Prostate gland (tissue), 2 donors: ENCODE data around the gene RPL26. TPM values are rescaled to one million over a fixed set of nuclear protein-coding genes. Genes with fewer than 3 reads are reported as not detected.
"Not testable (repeated sequence)": the region's sequence is repeated elsewhere in the genome, so short reads cannot be mapped to it uniquely, and the experiment has no call there.

Experiments
- DNase-seq: peaks from one replicate; pipeline ENCODE4 v3.0.0-alpha.2; 2019; ENCODE audit warnings: low spot score
- H3K27ac ChIP-seq, 2 donors: fragments of 200-600 bp; sonication (generic); 2 replicates each; pipeline ENCODE4 v1.5.1; 2017 to 2019
- H3K27me3 ChIP-seq: fragments of 200-600 bp; sonication (generic); replicated peaks from 2 replicates; pipeline ENCODE4 v1.5.1; 2019; ENCODE audit not compliant: insufficient read depth
- H3K36me3 ChIP-seq, 2 donors: fragments of 200-600 bp; sonication (generic); 1 replicate in 1 of 2; 2 replicates in 1 of 2; pipeline versions ENCODE4 v1.5.1 to v1.8.1; 2017 to 2019
- H3K4me1 ChIP-seq: fragments of 200-600 bp; sonication (generic); replicated peaks from 2 replicates; pipeline ENCODE4 v1.5.1; 2019
- H3K4me3 ChIP-seq, 2 donors: fragments of 200-600 bp; sonication (generic); 2 replicates each; pipeline ENCODE4 v1.5.1; 2017 to 2019
- H3K9me3 ChIP-seq: fragments of 200-600 bp; sonication (generic); 2 replicates; pipeline ENCODE4 v1.5.1; 2017
- POLR2A ChIP-seq: fragments of 450-650 bp; IDR thresholded peaks from one replicate; pipeline ENCODE4 v1.6.1; 2016; ENCODE audit warnings: antibody characterized with exemption, mild to moderate bottlenecking
- POLR2AphosphoS5 ChIP-seq: sonication (generic); formaldehyde crosslinking; IDR thresholded peaks from one replicate; pipeline ENCODE4 v1.6.1; 2017; ENCODE audit warnings: antibody characterized with exemption
- WGBS: methylation state at CpG from one replicate; pipeline ENCODE4 v1.1.5; 2018; 5-methylcytosine and 5-hydroxymethylcytosine counted together
- intact Hi-C: fragments of 100-400 bp; cut with DNase I; formaldehyde crosslinking; loops from one replicate; pipeline ENCODE4 v1.14.2; 2022
- total RNA-seq, 2 donors: library from RNA; depleted of rRNA; stranded (reverse); fragments of >200 nt; gene quantifications; one replicate each; pipeline ENCODE4 v1.1.0, GENCODE V29; 2016
- TF ChIP-seq, protein P1 (sequence below), 4 experiments: fragments of 200-600 bp in 2 of 4; fragments of 450-650 bp in 2 of 4; sonication (generic) in 2 of 4; IDR thresholded peaks; 1 replicate in 3 of 4; 2 replicates in 1 of 4; pipeline ENCODE4 v1.5.1; 2016 to 2019; ENCODE audit warnings: antibody characterized with exemption in 4 of 4, mild to moderate bottlenecking in 2 of 4, moderate library complexity in 2 of 4

RPL26 gene
- total RNA-seq, 2 donors from 2014 or later, result 1,762 to 3,819 TPM

- no peak for TF ChIP-seq POLR2A
- TF ChIP-seq, protein P1, sequence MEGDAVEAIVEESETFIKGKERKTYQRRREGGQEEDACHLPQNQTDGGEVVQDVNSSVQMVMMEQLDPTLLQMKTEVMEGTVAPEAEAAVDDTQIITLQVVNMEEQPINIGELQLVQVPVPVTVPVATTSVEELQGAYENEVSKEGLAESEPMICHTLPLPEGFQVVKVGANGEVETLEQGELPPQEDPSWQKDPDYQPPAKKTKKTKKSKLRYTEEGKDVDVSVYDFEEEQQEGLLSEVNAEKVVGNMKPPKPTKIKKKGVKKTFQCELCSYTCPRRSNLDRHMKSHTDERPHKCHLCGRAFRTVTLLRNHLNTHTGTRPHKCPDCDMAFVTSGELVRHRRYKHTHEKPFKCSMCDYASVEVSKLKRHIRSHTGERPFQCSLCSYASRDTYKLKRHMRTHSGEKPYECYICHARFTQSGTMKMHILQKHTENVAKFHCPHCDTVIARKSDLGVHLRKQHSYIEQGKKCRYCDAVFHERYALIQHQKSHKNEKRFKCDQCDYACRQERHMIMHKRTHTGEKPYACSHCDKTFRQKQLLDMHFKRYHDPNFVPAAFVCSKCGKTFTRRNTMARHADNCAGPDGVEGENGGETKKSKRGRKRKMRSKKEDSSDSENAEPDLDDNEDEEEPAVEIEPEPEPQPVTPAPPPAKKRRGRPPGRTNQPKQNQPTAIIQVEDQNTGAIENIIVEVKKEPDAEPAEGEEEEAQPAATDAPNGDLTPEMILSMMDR (IDR thresholded peaks at IDR 0.05), result no peak
- no peak for TF ChIP-seq POLR2AphosphoS5
- H3K27ac ChIP-seq, result no peak overlapping the region
- 50% methylated on average over 5 of the region's 5 CpGs for WGBS
Observed at GRCh38 chr17:8359769-8360168, 23.2 kb downstream of the RPL26 start.

GRCh38 chr17:8357910-8358309 lies 25.1 kb downstream of the RPL26 start:
- 94% methylated on average over 3 of the region's 3 CpGs for WGBS
- TF ChIP-seq POLR2AphosphoS5 (no peak), POLR2A (no peak)
- TF ChIP-seq, protein P1 (IDR thresholded peaks at IDR 0.05), result no peak
- no peaks in the 10 kb centered on the region for H3K4me1 ChIP-seq
- no peak overlapping the region for H3K4me3 ChIP-seq
- no peaks in the 10 kb centered on the region for H3K9me3 ChIP-seq
- DNase-seq, result no peak
- no peak overlapping the region for H3K27ac ChIP-seq
- H3K36me3 ChIP-seq, result no peaks in the 10 kb centered on the region
- H3K27me3 ChIP-seq, result no peaks in the 10 kb centered on the region
- intact Hi-C loops, result no loop called here

More at GRCh38 chr17:8359769-8360168, 23.2 kb downstream of the RPL26 start:
- intact Hi-C loops, result no loop called here
- Histone ChIP-seq H3K36me3 (no peaks in the 10 kb centered on the region), H3K4me3 (no peak overlapping the region), H3K4me1 (no peaks in the 10 kb centered on the region), H3K27me3 (no peaks in the 10 kb centered on the region), H3K9me3 (no peaks in the 10 kb centered on the region)
- DNase-seq, result no peak

DNA sequence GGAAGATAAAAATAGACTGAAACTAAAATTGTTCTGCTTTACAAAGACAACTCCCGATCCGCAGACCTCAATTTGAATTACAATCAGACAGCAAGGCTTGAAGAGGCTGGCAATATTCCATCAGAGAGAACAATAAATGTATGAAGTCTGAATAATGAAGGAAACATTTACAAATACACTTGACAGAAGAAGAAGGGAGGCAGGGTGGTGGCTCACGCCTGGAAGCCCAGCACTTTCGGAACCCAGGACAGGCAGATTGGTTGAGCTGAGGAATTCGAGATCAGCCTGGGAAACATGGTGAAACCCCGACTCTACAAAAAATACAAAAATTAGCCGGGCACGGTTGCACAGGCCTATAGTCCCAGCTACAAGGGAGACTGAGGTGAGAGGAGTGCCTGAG lies 28.8 kb downstream of the RPL26 start:
- intact Hi-C loops, result no loop called here
- no peak for DNase-seq
- TF ChIP-seq, protein P1 (IDR thresholded peaks at IDR 0.05), result no peak
- no peak for TF ChIP-seq POLR2AphosphoS5
- no peak for TF ChIP-seq POLR2A
- Histone ChIP-seq H3K27me3 (no peaks in the 10 kb centered on the region), H3K36me3 (no peaks in the 10 kb centered on the region), H3K4me3 (no peak overlapping the region), H3K27ac (no peak overlapping the region), H3K4me1 (no peaks in the 10 kb centered on the region), H3K9me3 (no peaks in the 10 kb centered on the region)
- 75% methylated on average over 8 of the region's 8 CpGs for WGBS

- no peak overlapping the region for H3K27ac ChIP-seq
- H3K4me1 ChIP-seq, result no peaks in the 10 kb centered on the region
- H3K27me3 ChIP-seq, result no peaks in the 10 kb centered on the region
- intact Hi-C loops, result no loop called here
- DNase-seq, result no peak
- no peaks in the 10 kb centered on the region for H3K36me3 ChIP-seq
- 89% methylated on average over 7 of the region's 7 CpGs for WGBS
- no peaks in the 10 kb centered on the region for H3K9me3 ChIP-seq
- H3K4me3 ChIP-seq, result no peak overlapping the region
- TF ChIP-seq, protein P1 (IDR thresholded peaks at IDR 0.05), result no peak
- TF ChIP-seq POLR2A, result no peak
- TF ChIP-seq POLR2AphosphoS5, result no peak
Observed at GRCh38 chr17:8353736-8354135, 29.3 kb downstream of the RPL26 start.

- DNase-seq, result no peak
- Histone ChIP-seq H3K9me3 (no peaks in the 10 kb centered on the region), H3K4me3 (no peak overlapping the region), H3K4me1 (no peaks in the 10 kb centered on the region), H3K36me3 (no peaks in the 10 kb centered on the region), H3K27me3 (no peaks in the 10 kb centered on the region), H3K27ac (no peak overlapping the region)
- 83% methylated on average over 7 of the region's 7 CpGs for WGBS
- intact Hi-C loops, result no loop called here
- TF ChIP-seq, protein P1 (IDR thresholded peaks at IDR 0.05), result no peak
- no peak for TF ChIP-seq POLR2A
- TF ChIP-seq POLR2AphosphoS5, result no peak
Observed at GRCh38 chr17:8350339-8350738, 32.7 kb downstream of the RPL26 start.

GRCh38 chr17:8347001-8347400 lies 36.0 kb downstream of the RPL26 start:
- H3K9me3 ChIP-seq, intact Hi-C loops, H3K4me3 ChIP-seq, H3K4me1 ChIP-seq, H3K27me3 ChIP-seq, H3K36me3 ChIP-seq, DNase-seq: not testable (repeated sequence)
- 69% methylated on average over 15 of the region's 25 CpGs for WGBS
- H3K27ac ChIP-seq, result peak overlapping the region in 1 of 2 donors; percentile 66
